H1 (cell line): ENCODE data around the gene SERPINB5.

ENCODE experiments used
- CTCF ChIP-seq, 3 experiments: IDR thresholded peaks; 1 replicate in 2 of 3; 2 replicates in 1 of 3; pipeline versions ENCODE4 v1.5.1 to v1.6.1; 2011; ENCODE audit warnings: low read length in 3 of 3, mild to moderate bottlenecking in 3 of 3, inconsistent platforms in 2 of 3, low read depth in 1 of 3, moderate library complexity in 1 of 3; ENCODE audit not compliant: insufficient read depth in 1 of 3; ENCODE audit errors: control extremely low read depth in 1 of 3
- ZNF274 ChIP-seq: IDR thresholded peaks from 2 replicates; pipeline ENCODE4 v1.7.0; 2012; ENCODE audit warnings: low read length, borderline replicate concordance; ENCODE audit errors: extremely low read depth

- TF ChIP-seq CTCF (IDR thresholded peaks at IDR 0.05; ENCODE audit: control extremely low read depth in 1 of 3, insufficient read depth in 1 of 3, low read depth in 1 of 3, low read length in 3 of 3) (no peak), ZNF274 (no peak)
Observed at GRCh38 chr18:63480476-63480875, 3.7 kb downstream of the SERPINB5 start.
